HG02642 (cell line): ENCODE measurements around the gene HYKK.

Source experiments
- ATAC-seq: cut with Tn5 transposase; IDR thresholded peaks from one replicate; pipeline ENCODE4 v1.9.1; 2021; ENCODE audit warnings: mild to moderate bottlenecking; ENCODE audit not compliant: unreplicated experiment, poor library complexity

The HYKK gene

GRCh38 chr15:78574944-78575343 is 67.6 kb downstream of the HYKK start:
- ATAC-seq: no peak
